H1 (cell line): ENCODE results near the gene CACNA1G. TPM values are rescaled to one million over a fixed set of nuclear protein-coding genes. Genes with fewer than 3 reads are reported as not detected.
A peak's percentile ranks its signal among the peaks of the same experiment; 100 is the strongest.

Experiments
- BRCA1 ChIP-seq: IDR thresholded peaks from 2 replicates; pipeline ENCODE4 v1.6.1; 2012; ENCODE audit warnings: low read depth, low read length, improper control_type of control experiment
- CEBPB ChIP-seq: IDR thresholded peaks from 2 replicates; pipeline ENCODE4 v1.6.1; 2012; ENCODE audit warnings: low read depth, low read length
- CHD1 ChIP-seq: IDR thresholded peaks from 2 replicates; pipeline ENCODE4 v1.6.1; 2012; ENCODE audit warnings: low read depth, low read length, improper control_type of control experiment
- CTBP2 ChIP-seq: IDR thresholded peaks from 2 replicates; pipeline ENCODE4 v1.7.0; 2011; ENCODE audit warnings: borderline replicate concordance, mild to moderate bottlenecking, moderate library complexity, mixed read lengths, low read length; ENCODE audit not compliant: insufficient read depth, insufficient read length
- EP300 ChIP-seq, 2 experiments: IDR thresholded peaks; 1 replicate in 1 of 2; 2 replicates in 1 of 2; pipeline ENCODE4 v1.6.1; 2011 to 2012; ENCODE audit warnings: low read depth in 2 of 2, low read length in 2 of 2, mild to moderate bottlenecking in 2 of 2, borderline replicate concordance in 1 of 2, inconsistent platforms in 1 of 2, moderate library complexity in 1 of 2
- GABPA ChIP-seq: IDR thresholded peaks from 2 replicates; pipeline ENCODE4 v1.6.1; 2011; ENCODE audit warnings: mild to moderate bottlenecking, low read length, moderate library complexity, borderline replicate concordance; ENCODE audit not compliant: insufficient read depth
- HDAC2 ChIP-seq, 2 experiments: fragments of 300-600 bp in 1 of 2; sonication (generic) in 1 of 2; IDR thresholded peaks; 2 replicates each; pipeline ENCODE4 v1.6.1; 2011 to 2012; ENCODE audit warnings: low read depth in 2 of 2, low read length in 2 of 2, mild to moderate bottlenecking in 2 of 2, moderate library complexity in 2 of 2, borderline replicate concordance in 1 of 2, inconsistent platforms in 1 of 2
- KDM5A ChIP-seq: fragments of 200-600 bp; IDR thresholded peaks from 2 replicates; pipeline ENCODE4 v1.7.1; 2012; ENCODE audit warnings: mild to moderate bottlenecking, low read length, inconsistent platforms, mixed read lengths
- MAFK ChIP-seq: IDR thresholded peaks from 2 replicates; pipeline ENCODE4 v1.6.1; 2012; ENCODE audit warnings: low read depth, mild to moderate bottlenecking, improper control_type of control experiment, low read length
- NRF1 ChIP-seq: IDR thresholded peaks from 2 replicates; pipeline ENCODE4 v1.6.1; 2011; ENCODE audit warnings: mild to moderate bottlenecking, low read depth, low read length, improper control_type of control experiment
- POLR2AphosphoS5 ChIP-seq: IDR thresholded peaks from 2 replicates; pipeline ENCODE4 v1.6.1; 2011; ENCODE audit warnings: low read depth, low read length
- POU5F1 ChIP-seq: IDR thresholded peaks from 2 replicates; pipeline ENCODE4 v1.6.1; 2011; ENCODE audit warnings: low read depth, mild to moderate bottlenecking, low read length, moderate library complexity
- RAD21 ChIP-seq, 2 experiments: IDR thresholded peaks in 1 of 2; conservative IDR thresholded peaks in 1 of 2; 2 replicates each; pipeline ENCODE4 v1.6.1; 2011; ENCODE audit warnings: low read depth in 2 of 2, low read length in 2 of 2, improper control_type of control experiment in 1 of 2, inconsistent platforms in 1 of 2, mild to moderate bottlenecking in 1 of 2, moderate library complexity in 1 of 2
- RXRA ChIP-seq: IDR thresholded peaks from 2 replicates; pipeline ENCODE4 v1.6.1; 2011; ENCODE audit warnings: low read depth, mild to moderate bottlenecking, low read length, moderate library complexity; ENCODE audit not compliant: insufficient read depth
- SIRT6 ChIP-seq: IDR thresholded peaks from one replicate; pipeline ENCODE4 v1.7.1; 2012; ENCODE audit warnings: low read length, inconsistent platforms
- SP4 ChIP-seq: IDR thresholded peaks from 2 replicates; pipeline ENCODE4 v1.6.1; 2012; ENCODE audit warnings: low read length, inconsistent platforms
- TAF7 ChIP-seq: optimal IDR thresholded peaks from 2 replicates; pipeline ENCODE3; 2011; ENCODE audit warnings: low read depth, mild to moderate bottlenecking, inconsistent platforms, low read length, moderate library complexity, borderline replicate concordance
- TEAD4 ChIP-seq: IDR thresholded peaks from 2 replicates; pipeline ENCODE4 v1.6.1; 2012; ENCODE audit warnings: low read depth, low read length, inconsistent platforms, mixed read lengths
- YY1 ChIP-seq: IDR thresholded peaks from 2 replicates; pipeline ENCODE4 v1.6.1; 2011; ENCODE audit warnings: low read depth, mild to moderate bottlenecking, low read length
- polyA plus RNA-seq, 7 experiments: library from polyadenylated mRNA; depleted of rRNA in 3 of 7; stranded (reverse) in 5 of 7; unstranded in 2 of 7; fragments of >200 nt in 5 of 7; fragments of 200-250 nt in 2 of 7; gene quantifications; 1 replicate in 5 of 7; 2 replicates in 1 of 7; 4 replicates in 1 of 7; pipeline versions ENCODE4 v1.2.1 to v1.2.3, GENCODE V29; 2011 to 2013; ENCODE audit warnings: missing spikeins in 2 of 7, mixed read lengths in 2 of 7
- total RNA-seq: library from RNA; stranded (reverse); fragmentation: NEBNext Ultra II Directional; extraction: Animal tissue kit (Norgen Biotek cat#: 25700); gene quantifications from 2 replicates; pipeline ENCODE4 v1.2.1, GENCODE V29; 2021
- TF ChIP-seq, protein P1 (sequence below): IDR thresholded peaks from 2 replicates; pipeline ENCODE4 v1.6.1; 2012; ENCODE audit warnings: inconsistent platforms
- TF ChIP-seq, protein P2 (sequence below), 3 experiments: IDR thresholded peaks; 1 replicate in 2 of 3; 2 replicates in 1 of 3; pipeline versions ENCODE4 v1.5.1 to v1.6.1; 2011; ENCODE audit warnings: low read length in 3 of 3, mild to moderate bottlenecking in 3 of 3, inconsistent platforms in 2 of 3, low read depth in 1 of 3, moderate library complexity in 1 of 3; ENCODE audit not compliant: insufficient read depth in 1 of 3; ENCODE audit errors: control extremely low read depth in 1 of 3

Gene CACNA1G
- total and polyA plus RNA-seq, 2 of the 8 experiments (the other 6 are each of a cell fraction or from before 2014, with no cell fraction given), result 2.9 to 4.9 TPM

DNA sequence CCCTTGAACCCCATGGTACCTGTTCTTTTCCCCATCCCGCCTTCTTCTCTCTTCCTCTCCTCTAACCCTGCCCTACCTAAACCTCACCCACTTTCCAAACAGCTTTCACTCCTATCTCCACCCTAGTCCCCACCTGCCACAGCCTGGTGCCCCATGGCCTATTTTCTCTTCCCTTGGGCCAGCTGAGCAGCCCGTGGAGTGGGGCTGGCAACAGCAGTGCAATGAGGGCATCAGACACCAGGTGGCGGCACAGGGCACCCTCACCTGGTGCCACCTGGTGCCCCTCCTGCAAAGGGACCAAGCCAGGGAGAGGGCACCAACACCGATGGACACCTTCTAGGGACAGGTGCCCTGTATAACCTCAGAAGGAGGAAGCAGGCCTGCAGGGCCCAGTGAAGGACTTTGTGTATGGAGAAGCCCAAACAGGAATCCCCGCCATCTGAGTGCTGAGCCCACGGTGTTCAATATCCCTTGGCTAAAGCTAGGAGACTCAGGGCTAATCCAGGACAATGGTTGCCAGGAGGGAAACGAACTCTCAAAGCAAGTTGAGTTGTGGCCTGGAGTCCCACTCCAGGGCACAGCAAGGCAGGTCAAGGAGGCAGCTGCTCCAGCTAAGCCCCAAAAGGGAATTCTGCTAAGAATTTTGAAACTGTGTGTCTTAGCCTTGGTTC lies 70.1 kb downstream of the CACNA1G start (continued):
- 0 out of 4 replicates have a peak, but pooled peaks of 1 of the 2 experiments have one; percentile 8 for TF ChIP-seq HDAC2 (IDR thresholded peaks at IDR 0.05; ENCODE audit: borderline replicate concordance in 1 of 2, low read depth in 2 of 2, low read length in 2 of 2)
- no peak for TF ChIP-seq MAFK
- no peak for TF ChIP-seq TAF7
- TF ChIP-seq RAD21 (IDR thresholded peaks at IDR 0.05 in 1 of 2, conservative IDR thresholded peaks at IDR 0.05 in 1 of 2; ENCODE audit: low read depth in 2 of 2, low read length in 2 of 2), result peak; percentile 70 to 79
- peak; percentile 44; the same call in 1 of the 2 replicates for TF ChIP-seq GABPA
- TF ChIP-seq, protein P1, sequence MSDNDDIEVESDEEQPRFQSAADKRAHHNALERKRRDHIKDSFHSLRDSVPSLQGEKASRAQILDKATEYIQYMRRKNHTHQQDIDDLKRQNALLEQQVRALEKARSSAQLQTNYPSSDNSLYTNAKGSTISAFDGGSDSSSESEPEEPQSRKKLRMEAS, result 0 out of 2 replicates have a peak, but pooled peaks have one; percentile 29
- TF ChIP-seq BRCA1, result no peak
- no peak for TF ChIP-seq POU5F1
- no peak for TF ChIP-seq NRF1
- no peak for TF ChIP-seq RXRA
- no peak for TF ChIP-seq TEAD4
- TF ChIP-seq CEBPB, result no peak
- 0 out of 2 replicates have a peak, but pooled peaks have one; percentile 23 for TF ChIP-seq YY1
- TF ChIP-seq CTBP2, result peak; percentile 88
- no peak for TF ChIP-seq SIRT6
- no peak for TF ChIP-seq EP300 (IDR thresholded peaks at IDR 0.05; ENCODE audit: borderline replicate concordance in 1 of 2, low read depth in 2 of 2, low read length in 2 of 2)
- TF ChIP-seq SP4, result no peak
- TF ChIP-seq POLR2AphosphoS5, result no peak
- TF ChIP-seq, protein P2, sequence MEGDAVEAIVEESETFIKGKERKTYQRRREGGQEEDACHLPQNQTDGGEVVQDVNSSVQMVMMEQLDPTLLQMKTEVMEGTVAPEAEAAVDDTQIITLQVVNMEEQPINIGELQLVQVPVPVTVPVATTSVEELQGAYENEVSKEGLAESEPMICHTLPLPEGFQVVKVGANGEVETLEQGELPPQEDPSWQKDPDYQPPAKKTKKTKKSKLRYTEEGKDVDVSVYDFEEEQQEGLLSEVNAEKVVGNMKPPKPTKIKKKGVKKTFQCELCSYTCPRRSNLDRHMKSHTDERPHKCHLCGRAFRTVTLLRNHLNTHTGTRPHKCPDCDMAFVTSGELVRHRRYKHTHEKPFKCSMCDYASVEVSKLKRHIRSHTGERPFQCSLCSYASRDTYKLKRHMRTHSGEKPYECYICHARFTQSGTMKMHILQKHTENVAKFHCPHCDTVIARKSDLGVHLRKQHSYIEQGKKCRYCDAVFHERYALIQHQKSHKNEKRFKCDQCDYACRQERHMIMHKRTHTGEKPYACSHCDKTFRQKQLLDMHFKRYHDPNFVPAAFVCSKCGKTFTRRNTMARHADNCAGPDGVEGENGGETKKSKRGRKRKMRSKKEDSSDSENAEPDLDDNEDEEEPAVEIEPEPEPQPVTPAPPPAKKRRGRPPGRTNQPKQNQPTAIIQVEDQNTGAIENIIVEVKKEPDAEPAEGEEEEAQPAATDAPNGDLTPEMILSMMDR (IDR thresholded peaks at IDR 0.05; ENCODE audit: control extremely low read depth in 1 of 3, insufficient read depth in 1 of 3, low read depth in 1 of 3, low read length in 3 of 3), result peak; percentile 87 to 97 (median 96)
- TF ChIP-seq KDM5A, result no peak
- no peak for TF ChIP-seq CHD1
